Activated effector memory CD4-positive, alpha-beta T cell treated with Interleukin-2 at 50 U/mL for 16 hours (primary cell): ENCODE data around the gene ZNF100.
"Not testable (repeated sequence)": the region's sequence is repeated elsewhere in the genome, so short reads cannot be mapped to it uniquely, and the experiment has no call there.

ENCODE experiments used
- DNase-seq: peaks from one replicate; pipeline ENCODE4 v3.0.0-alpha.2; 2020

The ZNF100 gene

GRCh38 chr19:21699197-21699596, 68.2 kb downstream of the ZNF100 start:
- no peak for DNase-seq

GRCh38 chr19:21698215-21698614, 69.2 kb downstream of the ZNF100 start:
- DNase-seq = no peak

GRCh38 chr19:21697698-21698097, 69.7 kb downstream of the ZNF100 start:
- no peak for DNase-seq

GRCh38 chr19:21694171-21694906, 73.0 kb downstream of the ZNF100 start:
- no peak for DNase-seq

- DNase-seq = no peak
These were observed 74.0 kb downstream of the ZNF100 start for GRCh38 chr19:21693399-21693798.

- DNase-seq = no peak
These were observed 75.7 kb downstream of the ZNF100 start for GRCh38 chr19:21691661-21692060.

GRCh38 chr19:21688464-21688863, 78.9 kb downstream of the ZNF100 start:
- DNase-seq = no peak

GRCh38 chr19:21680671-21681070, 86.7 kb downstream of the ZNF100 start:
- DNase-seq = no peak

GRCh38 chr19:21680026-21680425, 87.4 kb downstream of the ZNF100 start:
- DNase-seq = no peak

- DNase-seq = no peak
These were observed 89.5 kb downstream of the ZNF100 start for GRCh38 chr19:21677696-21678418.

GRCh38 chr19:21674454-21674853, 92.9 kb downstream of the ZNF100 start:
- no peak for DNase-seq

- not testable (repeated sequence) for DNase-seq
These were observed 93.9 kb downstream of the ZNF100 start for GRCh38 chr19:21673479-21673878.
